BLaER1 (cell line): ENCODE measurements around the gene BRPF1.

Source experiments
- H3K27ac ChIP-seq: shearing (Covaris generic); formaldehyde crosslinking; 2 replicates; pipeline ENCODE4 v1.8.1; 2022
- H3K27me3 ChIP-seq: shearing (Covaris generic); formaldehyde crosslinking; 2 replicates; pipeline ENCODE4 v1.8.1; 2022
- H3K36me3 ChIP-seq: shearing (Covaris generic); formaldehyde crosslinking; 2 replicates; pipeline ENCODE4 v1.8.1; 2022
- H3K4me1 ChIP-seq: shearing (Covaris generic); formaldehyde crosslinking; 2 replicates; pipeline ENCODE4 v1.8.1; 2022
- H3K4me2 ChIP-seq: shearing (Covaris generic); formaldehyde crosslinking; 2 replicates; pipeline ENCODE4 v1.8.1; 2022
- H3K4me3 ChIP-seq: shearing (Covaris generic); formaldehyde crosslinking; 2 replicates; pipeline ENCODE4 v1.8.1; 2022
- H3K9ac ChIP-seq: shearing (Covaris generic); formaldehyde crosslinking; 2 replicates; pipeline ENCODE4 v1.8.1; 2022
- H3K9me3 ChIP-seq: shearing (Covaris generic); formaldehyde crosslinking; 2 replicates; pipeline ENCODE4 v1.8.1; 2022
- H4K20me1 ChIP-seq: shearing (Covaris generic); formaldehyde crosslinking; 2 replicates; pipeline ENCODE4 v1.8.1; 2022
- Cebpa-rat ChIP-seq: shearing (Covaris generic); IDR thresholded peaks from 2 replicates; pipeline ENCODE4 v1.8.1; 2022

The BRPF1 gene, protein sequence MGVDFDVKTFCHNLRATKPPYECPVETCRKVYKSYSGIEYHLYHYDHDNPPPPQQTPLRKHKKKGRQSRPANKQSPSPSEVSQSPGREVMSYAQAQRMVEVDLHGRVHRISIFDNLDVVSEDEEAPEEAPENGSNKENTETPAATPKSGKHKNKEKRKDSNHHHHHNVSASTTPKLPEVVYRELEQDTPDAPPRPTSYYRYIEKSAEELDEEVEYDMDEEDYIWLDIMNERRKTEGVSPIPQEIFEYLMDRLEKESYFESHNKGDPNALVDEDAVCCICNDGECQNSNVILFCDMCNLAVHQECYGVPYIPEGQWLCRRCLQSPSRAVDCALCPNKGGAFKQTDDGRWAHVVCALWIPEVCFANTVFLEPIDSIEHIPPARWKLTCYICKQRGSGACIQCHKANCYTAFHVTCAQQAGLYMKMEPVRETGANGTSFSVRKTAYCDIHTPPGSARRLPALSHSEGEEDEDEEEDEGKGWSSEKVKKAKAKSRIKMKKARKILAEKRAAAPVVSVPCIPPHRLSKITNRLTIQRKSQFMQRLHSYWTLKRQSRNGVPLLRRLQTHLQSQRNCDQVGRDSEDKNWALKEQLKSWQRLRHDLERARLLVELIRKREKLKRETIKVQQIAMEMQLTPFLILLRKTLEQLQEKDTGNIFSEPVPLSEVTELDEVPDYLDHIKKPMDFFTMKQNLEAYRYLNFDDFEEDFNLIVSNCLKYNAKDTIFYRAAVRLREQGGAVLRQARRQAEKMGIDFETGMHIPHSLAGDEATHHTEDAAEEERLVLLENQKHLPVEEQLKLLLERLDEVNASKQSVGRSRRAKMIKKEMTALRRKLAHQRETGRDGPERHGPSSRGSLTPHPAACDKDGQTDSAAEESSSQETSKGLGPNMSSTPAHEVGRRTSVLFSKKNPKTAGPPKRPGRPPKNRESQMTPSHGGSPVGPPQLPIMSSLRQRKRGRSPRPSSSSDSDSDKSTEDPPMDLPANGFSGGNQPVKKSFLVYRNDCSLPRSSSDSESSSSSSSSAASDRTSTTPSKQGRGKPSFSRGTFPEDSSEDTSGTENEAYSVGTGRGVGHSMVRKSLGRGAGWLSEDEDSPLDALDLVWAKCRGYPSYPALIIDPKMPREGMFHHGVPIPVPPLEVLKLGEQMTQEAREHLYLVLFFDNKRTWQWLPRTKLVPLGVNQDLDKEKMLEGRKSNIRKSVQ (N-terminal part only)

DNA sequence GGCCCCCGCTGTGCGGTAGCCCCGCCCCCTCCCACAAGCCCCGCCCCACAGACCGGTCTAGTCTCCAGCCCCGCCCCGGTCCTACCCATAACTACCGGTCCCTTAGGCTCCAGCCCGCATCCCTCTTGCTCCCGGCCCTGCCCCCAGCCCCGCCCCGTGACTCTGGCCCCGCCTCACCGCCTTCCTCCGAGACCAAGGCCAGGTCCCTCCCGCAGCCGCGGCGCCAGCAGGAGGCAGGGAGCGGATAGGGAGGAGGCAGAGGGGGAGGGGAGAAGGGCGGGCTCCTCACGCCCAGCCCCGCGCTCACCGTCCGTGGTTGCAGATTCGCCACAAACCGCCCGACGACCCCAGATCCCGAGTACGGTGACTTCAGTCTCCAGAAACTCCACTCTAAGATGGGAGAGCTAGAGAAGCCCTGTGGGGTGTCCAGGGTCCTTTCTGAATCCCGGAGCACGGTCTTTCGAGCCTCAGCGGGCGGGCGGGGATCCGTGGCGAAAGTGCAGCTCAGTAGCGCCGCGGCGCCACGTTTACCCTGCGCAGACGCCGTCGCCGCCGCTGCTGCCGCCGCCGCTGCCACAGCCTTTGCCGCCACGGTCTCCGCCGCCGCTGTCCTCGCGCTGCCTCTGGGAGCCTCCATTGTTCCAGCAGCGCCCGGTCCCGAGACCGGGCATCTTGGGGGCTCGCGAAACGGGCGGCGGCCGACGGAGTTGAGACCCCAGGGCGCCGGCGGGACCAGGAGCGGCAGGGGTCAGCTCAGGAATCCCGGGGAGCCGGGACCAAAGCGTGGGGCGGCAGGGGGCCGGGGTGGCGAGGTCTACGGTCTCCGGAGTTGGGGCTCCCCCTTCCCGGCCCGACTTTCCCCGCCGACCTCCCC lies at the start of gene BRPF1:
TSS of gene BRPF1 (plus strand) at position 530 of the 874 bp plus-strand sequence. CDS start 2,406 bp downstream, outside the sequence.
- H3K4me3 ChIP-seq: peak within 1 kb of the TSS; percentile 99
- peaks cover 43% of the 10 kb centered on the region for H3K4me1 ChIP-seq
- peak within 1 kb of the TSS; percentile 100 for H3K9ac ChIP-seq
- H3K9me3 ChIP-seq: no peaks in the 10 kb centered on the region
- peaks cover 48% of the 10 kb centered on the region for H4K20me1 ChIP-seq
- peak within 1 kb of the TSS; percentile 87 for H3K4me2 ChIP-seq
- no peaks in the 10 kb centered on the region for H3K27me3 ChIP-seq
- no peak for TF ChIP-seq Cebpa-rat
- H3K36me3 ChIP-seq: peaks cover 35% of the 10 kb centered on the region
- peak within 1 kb of the TSS; percentile 100 for H3K27ac ChIP-seq

DNA sequence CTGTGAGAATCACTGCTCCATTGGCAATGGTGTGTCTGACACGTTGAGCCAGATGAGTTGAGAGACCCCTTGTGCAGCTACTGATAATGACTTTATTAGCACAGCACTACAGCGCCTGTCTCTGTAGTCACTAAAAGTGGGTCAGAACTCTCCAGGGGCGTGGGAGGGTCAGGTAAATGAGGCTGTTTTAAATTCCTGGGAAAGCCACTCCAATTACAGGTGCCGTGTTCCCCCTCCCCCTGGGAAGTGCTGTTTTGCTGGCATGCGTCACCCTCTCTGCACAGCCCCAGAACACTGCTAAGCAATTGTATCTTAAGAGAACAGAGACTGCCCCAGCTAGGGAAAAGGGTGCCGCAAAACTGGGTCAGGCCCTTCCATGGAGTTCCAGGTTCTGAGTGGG lies 49.4 kb upstream of the BRPF1 start:
- H3K27ac ChIP-seq: no peak overlapping the region
- no peaks in the 10 kb centered on the region for H3K4me1 ChIP-seq
- no peak overlapping the region for H3K4me2 ChIP-seq
- no peak overlapping the region for H3K4me3 ChIP-seq
- peaks cover 100% of the 10 kb centered on the region for H3K36me3 ChIP-seq
- H3K9me3 ChIP-seq: no peaks in the 10 kb centered on the region
- no peak overlapping the region for H3K9ac ChIP-seq
- TF ChIP-seq Cebpa-rat: no peak
- no peaks in the 10 kb centered on the region for H3K27me3 ChIP-seq
- H4K20me1 ChIP-seq: peaks cover 71% of the 10 kb centered on the region

DNA sequence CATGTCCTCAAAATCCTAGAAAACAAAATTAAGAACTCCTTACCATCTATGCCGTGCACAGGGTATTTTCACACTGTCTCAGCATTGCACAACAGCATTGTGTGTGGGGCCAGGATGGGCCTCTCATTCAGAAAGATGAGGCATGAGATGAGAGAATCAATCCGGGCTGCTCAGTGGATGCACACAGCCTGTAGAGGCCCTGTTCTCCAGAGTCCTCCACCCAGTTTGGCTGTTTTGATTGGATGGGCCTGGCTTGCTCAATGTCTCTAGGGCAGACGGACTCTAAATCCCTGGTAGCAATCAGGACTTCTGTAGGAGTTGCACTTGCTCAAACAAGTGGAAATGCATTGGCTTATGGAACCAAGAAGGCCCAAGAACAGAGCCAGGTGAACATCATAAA lies 48.1 kb upstream of the BRPF1 start:
- Histone ChIP-seq H3K4me3 (no peak overlapping the region), H3K4me2 (no peak overlapping the region), H3K27me3 (no peaks in the 10 kb centered on the region), H3K4me1 (no peaks in the 10 kb centered on the region), H3K9ac (no peak overlapping the region), H4K20me1 (peaks cover 73% of the 10 kb centered on the region), H3K27ac (no peak overlapping the region), H3K9me3 (no peaks in the 10 kb centered on the region), H3K36me3 (peaks cover 100% of the 10 kb centered on the region)
- no peak for TF ChIP-seq Cebpa-rat

DNA sequence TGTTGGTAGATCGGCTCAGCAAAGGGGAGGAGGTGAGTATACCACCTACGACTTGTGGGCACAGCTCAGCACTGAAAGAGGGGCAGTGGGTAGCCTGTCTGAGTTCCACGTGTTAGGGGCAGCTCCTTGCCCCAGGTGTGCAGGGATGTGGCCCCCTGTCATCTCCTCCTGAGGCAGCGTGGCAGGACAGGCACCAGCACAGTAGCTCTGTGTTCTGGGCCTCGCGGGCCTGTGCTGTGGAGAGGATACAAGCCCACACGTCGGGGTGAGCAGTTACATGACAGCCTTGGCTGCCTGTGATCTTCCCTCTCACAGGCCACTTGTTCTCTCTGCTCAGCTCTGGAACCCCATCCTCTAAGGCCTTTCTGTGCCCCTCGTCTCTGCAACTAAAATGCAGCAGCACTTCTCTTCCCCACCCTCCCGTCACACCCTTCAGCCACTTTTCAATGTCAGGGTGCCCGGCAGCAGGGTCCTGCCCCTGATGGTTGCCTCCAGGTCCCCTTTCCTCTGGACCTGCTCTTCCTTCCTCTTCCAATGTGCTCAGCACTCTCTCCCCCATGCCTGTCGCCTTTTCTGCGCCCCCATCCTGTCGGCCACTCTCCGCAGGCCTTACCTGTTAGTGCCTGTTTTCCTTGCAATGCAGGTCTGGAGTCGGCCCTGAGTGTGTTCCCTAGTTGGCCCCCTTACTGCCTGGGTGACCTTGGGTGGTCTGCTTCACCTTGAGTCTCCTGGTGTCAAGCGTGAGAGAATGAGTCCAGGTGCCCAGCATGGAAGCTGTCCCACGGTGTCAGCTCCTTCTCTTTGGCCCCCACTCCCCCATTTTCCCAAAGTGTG lies 46.1 kb upstream of the BRPF1 start:
- Histone ChIP-seq H3K27me3 (no peaks in the 10 kb centered on the region), H3K9ac (no peak overlapping the region), H4K20me1 (peaks cover 83% of the 10 kb centered on the region), H3K4me1 (peaks cover 15% of the 10 kb centered on the region), H3K4me3 (no peak overlapping the region), H3K27ac (no peak overlapping the region), H3K9me3 (no peaks in the 10 kb centered on the region), H3K4me2 (no peak overlapping the region), H3K36me3 (peaks cover 100% of the 10 kb centered on the region)
- no peak for TF ChIP-seq Cebpa-rat

DNA sequence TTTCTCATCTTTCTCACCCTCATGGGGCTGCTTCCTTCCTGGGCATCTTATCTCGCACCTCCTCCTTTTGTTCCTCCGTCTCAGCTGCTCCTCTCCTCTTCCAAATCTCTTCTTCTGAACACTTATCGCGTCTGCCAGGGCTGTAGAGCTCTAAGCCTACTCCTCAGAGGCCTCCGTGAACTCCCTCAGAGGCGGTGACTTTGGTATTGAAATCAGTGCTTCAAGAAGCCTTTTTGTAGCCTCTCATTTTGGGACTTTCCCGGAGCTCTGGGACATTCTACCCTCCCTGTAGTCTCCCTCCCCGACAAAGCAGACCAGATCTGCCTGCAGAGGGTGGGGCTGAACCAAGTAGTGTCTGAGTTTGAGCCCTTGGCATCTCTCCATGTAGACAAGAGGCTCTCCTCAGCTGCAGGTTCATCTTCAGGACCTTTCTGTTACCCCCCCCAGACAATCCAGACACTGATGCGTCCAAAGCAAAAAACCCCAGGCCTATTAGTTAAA lies 45.4 kb upstream of the BRPF1 start:
- H4K20me1 ChIP-seq: peaks cover 85% of the 10 kb centered on the region

DNA sequence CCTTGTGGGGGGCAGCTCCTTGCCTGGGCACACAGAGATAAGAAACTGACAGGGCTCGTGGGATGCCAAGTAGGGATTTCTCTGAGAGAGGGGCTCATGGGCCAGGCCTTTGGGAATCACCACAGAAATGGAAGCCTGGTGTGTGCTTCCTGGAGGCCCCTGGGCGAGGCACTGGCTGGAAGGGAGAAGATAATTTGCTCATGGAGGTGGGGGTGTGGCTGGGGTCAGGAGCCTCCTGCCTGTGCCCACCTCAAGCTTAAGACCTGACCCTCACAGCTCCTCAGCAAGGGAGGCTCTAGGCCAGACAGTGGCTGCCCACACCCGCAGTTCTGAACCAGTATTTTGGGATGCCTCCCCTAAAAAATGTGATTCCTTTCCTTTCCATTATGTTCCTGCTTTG lies 44.8 kb upstream of the BRPF1 start:
- Histone ChIP-seq H4K20me1 (peaks cover 85% of the 10 kb centered on the region), H3K27me3 (no peaks in the 10 kb centered on the region), H3K4me3 (no peak overlapping the region), H3K9ac (no peak overlapping the region), H3K9me3 (no peaks in the 10 kb centered on the region), H3K36me3 (peaks cover 94% of the 10 kb centered on the region), H3K27ac (no peak overlapping the region), H3K4me1 (peaks cover 28% of the 10 kb centered on the region), H3K4me2 (no peak overlapping the region)
- TF ChIP-seq Cebpa-rat: no peak

More for the DNA sequence above, 45.4 kb upstream of the BRPF1 start:
- Histone ChIP-seq H3K9me3 (no peaks in the 10 kb centered on the region), H3K36me3 (peaks cover 95% of the 10 kb centered on the region), H3K27ac (no peak overlapping the region), H3K4me3 (no peak overlapping the region), H3K9ac (no peak overlapping the region), H3K27me3 (no peaks in the 10 kb centered on the region), H3K4me1 (peaks cover 22% of the 10 kb centered on the region), H3K4me2 (no peak overlapping the region)
- TF ChIP-seq Cebpa-rat: no peak

DNA sequence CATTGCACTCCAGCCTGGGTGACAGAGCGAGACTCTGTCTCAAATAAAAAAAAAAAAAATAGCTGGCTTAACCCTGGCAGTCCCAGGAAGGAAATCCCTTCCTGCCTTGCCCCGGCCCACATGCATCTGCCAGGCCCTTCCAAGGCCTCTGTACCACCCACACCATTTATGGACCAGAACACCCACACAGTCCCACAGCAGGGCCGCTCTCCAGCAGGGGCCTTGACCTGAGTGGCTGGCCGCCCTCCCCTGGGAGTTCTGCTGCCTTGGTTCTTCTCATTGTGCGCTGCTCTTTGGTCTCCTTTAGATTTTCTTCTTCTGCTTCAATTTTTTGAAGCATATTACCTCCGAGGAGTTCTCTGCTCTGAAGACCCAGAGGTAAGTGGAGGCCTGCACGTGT lies 44.0 kb upstream of the BRPF1 start:
- Histone ChIP-seq H3K4me1 (peaks cover 35% of the 10 kb centered on the region), H3K4me3 (no peak overlapping the region), H3K9ac (no peak overlapping the region), H3K4me2 (no peak overlapping the region), H3K27me3 (no peaks in the 10 kb centered on the region), H3K9me3 (no peaks in the 10 kb centered on the region), H3K27ac (no peak overlapping the region), H4K20me1 (peaks cover 87% of the 10 kb centered on the region), H3K36me3 (peaks cover 94% of the 10 kb centered on the region)
- TF ChIP-seq Cebpa-rat: no peak

DNA sequence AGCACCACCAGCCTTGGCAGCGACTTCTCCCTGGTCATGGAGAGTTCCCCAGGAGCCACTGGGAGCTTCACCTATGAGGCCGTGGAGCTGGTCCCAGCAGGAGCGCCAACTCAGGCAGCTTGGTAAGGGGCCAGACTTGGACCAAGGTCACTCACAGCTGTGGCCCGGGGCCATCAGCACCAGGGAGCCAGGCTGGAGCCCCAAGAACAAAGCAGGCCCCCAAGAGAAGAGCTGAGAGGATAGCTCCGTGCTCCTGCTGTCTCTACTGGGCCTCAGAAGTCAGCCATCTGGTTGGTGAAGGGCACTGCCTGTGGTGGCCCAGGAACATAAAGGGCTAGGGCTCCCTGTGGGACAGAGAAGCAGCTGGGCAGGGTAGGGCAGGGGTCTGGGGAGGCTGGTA lies 42.6 kb upstream of the BRPF1 start:
- no peak for TF ChIP-seq Cebpa-rat
- no peak overlapping the region for H3K4me2 ChIP-seq
- H3K4me3 ChIP-seq: no peak overlapping the region
- H3K4me1 ChIP-seq: peaks cover 37% of the 10 kb centered on the region
- H3K36me3 ChIP-seq: peaks cover 94% of the 10 kb centered on the region
- no peaks in the 10 kb centered on the region for H3K27me3 ChIP-seq
- no peaks in the 10 kb centered on the region for H3K9me3 ChIP-seq
- H4K20me1 ChIP-seq: peaks cover 94% of the 10 kb centered on the region
- H3K27ac ChIP-seq: no peak overlapping the region
- no peak overlapping the region for H3K9ac ChIP-seq
